ENCODE results near the gene SAMMSON. TPM values are rescaled to one million over a fixed set of nuclear protein-coding genes. Genes with fewer than 3 reads are reported as not detected.

Gene SAMMSON
- total RNA-seq, 4 donors from 2014 or later = 0.34 to 0.94 (median 0.88) TPM; not detected in 1

DNA sequence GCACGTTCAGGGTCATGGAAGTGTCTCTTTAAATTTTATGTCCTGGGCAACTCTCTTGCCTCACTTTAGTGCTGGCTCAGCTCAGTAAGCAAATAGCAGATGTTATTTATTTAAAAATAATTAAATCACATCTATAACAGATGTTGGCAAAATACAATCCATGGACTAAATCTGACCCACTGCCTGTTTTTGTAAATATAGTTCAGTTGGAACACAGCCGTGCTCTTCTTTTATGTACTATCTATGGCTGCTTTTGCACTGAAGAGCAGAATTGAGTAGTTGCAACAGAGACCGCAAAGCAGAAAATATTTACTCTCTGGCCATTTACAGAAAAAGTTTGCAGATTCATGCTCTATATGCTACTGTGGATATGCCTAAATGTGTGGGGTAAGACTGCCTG, 79.2 kb downstream of the SAMMSON start:
- no peak for TF ChIP-seq CTCF (IDR thresholded peaks at IDR 0.05; ENCODE audit: low read depth)

DNA sequence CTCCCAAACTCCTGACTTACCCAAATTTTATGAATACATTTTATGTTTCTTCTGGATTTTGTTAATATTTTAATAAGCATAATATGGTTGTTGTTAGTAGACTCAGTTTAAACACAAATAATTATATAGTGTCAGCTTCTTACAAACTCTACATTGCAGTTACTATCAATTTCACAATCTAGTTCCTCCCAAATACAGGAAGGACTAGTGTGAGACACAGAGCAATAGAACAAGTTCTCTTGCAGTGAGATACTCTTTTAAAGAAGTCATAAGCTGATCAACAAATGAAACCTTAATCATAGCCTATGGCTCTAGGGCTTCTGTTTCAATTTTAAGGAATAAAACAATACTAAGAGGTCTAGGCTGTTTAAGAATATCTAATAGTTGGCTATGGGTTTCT, 86.1 kb downstream of the SAMMSON start:
- no peak for TF ChIP-seq CTCF (IDR thresholded peaks at IDR 0.05; ENCODE audit: low read depth)

DNA sequence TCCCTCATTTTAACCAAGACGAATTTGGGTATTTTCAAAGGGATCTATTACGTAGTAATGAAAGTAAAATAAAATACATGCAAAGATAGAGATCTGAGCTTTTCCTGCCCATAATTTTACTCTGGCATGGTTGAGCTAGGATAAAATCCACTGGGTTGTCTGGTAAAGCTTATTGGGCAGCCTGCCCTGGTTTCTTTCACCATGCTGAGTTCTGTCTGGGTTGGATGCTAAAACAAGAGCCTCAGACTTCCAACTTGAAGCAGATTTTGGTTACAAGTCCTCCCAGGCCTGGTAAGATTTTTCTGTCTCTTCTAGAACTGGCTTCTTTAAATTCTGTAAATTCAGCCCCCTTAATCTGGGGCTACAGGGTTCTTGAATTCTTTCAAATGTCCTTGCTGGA, 86.8 kb downstream of the SAMMSON start:
- no peak for TF ChIP-seq CTCF (IDR thresholded peaks at IDR 0.05; ENCODE audit: low read depth)

- TF ChIP-seq CTCF (IDR thresholded peaks at IDR 0.05; ENCODE audit: low read depth) = no peak
Measured at GRCh38 chr3:70090322-70090913, 90.9 kb downstream of the SAMMSON start.

DNA sequence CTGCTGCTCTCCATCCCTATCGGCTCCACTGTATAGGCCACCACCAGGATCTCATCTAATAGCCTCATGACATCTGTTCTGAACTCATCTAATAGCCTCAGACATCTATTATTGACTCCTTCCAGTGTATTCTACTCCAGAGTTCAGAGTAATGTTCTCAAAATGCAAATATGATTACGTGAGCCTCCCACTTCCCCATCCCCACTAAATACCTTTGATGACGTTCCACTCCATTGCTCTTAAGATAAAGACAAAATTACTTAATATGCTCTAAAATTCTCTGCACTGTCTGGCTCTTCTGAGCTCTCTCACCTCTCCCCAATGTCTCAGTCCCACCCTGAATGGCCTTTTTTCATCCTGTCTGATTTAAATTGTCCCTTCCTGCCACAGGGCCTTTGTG, 94.7 kb downstream of the SAMMSON start:
- TF ChIP-seq CTCF (IDR thresholded peaks at IDR 0.05; ENCODE audit: low read depth) = no peak

GRCh38 chr3:70095260-70095659, 95.7 kb downstream of the SAMMSON start:
- TF ChIP-seq CTCF (IDR thresholded peaks at IDR 0.05; ENCODE audit: low read depth) = no peak

DNA sequence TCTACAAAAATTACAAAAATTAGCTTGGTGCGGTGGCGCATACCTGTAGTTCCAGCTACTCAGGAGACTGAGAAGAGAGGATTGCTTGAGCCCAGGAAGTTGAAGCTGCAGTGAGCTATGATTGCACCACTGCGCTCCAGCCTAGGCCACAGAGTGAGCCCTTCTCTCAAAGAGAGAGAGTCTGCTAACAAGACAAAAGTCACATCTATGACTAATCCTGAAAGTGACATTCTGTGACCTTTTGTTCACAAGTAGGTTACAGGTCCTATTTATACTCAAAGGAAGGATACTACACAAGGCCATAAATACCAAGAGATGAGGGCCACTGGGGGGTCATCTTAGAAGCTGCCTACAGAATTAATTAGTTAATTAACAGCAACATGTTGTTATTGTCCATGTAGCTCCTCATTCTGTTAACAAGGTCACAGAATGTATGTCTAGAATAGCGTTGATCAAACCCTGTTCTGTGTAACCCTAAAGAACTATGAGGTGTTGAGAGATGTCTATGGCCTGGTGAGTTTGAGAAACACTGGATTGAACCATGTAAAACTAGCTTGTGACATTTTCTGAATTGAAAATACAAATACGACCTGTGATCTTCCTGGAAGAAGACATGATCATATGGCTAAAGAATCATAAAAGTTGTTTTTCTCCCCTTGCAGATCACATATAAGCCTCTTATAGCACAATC, 97.0 kb downstream of the SAMMSON start:
- TF ChIP-seq CTCF (IDR thresholded peaks at IDR 0.05; ENCODE audit: low read depth) = no peak

All from subcutaneous adipose tissue (tissue), 4 donors.